ENCODE data around the gene AP3B1. TPM values are rescaled to one million over a fixed set of nuclear protein-coding genes. Genes with fewer than 3 reads are reported as not detected.

AP3B1 gene
- total RNA-seq, 1 donor from 2014 or later = 60.4 TPM

DNA sequence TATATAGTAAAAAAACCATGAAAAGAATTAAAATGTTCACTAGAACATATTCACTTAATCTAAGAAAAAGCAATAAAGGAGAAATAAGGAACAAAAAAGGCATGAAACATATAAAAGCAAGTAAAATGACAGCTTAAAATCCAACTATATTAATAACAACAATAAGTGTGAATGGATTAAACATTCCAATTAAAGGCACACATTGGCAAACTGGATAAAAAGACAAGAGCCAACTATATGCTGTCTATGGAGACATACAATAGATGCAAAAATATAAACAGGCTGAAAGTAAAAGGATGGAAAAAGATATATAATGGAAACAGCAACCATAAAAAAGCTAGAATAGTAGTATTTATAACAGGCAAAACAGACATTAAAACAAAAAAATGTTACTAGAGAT lies 70.1 kb downstream of the AP3B1 start:
- no peak for DNase-seq (ENCODE audit: low spot score)
- peaks cover 4% of the 10 kb centered on the region for H3K4me1 Mint-ChIP-seq (ENCODE audit: low read depth)
- no peak overlapping the region for H3K4me3 Mint-ChIP-seq (ENCODE audit: unreplicated experiment)
- H3K9me3 Mint-ChIP-seq (ENCODE audit: low read depth) = peaks cover 18% of the 10 kb centered on the region
- TF ChIP-seq, protein P1, sequence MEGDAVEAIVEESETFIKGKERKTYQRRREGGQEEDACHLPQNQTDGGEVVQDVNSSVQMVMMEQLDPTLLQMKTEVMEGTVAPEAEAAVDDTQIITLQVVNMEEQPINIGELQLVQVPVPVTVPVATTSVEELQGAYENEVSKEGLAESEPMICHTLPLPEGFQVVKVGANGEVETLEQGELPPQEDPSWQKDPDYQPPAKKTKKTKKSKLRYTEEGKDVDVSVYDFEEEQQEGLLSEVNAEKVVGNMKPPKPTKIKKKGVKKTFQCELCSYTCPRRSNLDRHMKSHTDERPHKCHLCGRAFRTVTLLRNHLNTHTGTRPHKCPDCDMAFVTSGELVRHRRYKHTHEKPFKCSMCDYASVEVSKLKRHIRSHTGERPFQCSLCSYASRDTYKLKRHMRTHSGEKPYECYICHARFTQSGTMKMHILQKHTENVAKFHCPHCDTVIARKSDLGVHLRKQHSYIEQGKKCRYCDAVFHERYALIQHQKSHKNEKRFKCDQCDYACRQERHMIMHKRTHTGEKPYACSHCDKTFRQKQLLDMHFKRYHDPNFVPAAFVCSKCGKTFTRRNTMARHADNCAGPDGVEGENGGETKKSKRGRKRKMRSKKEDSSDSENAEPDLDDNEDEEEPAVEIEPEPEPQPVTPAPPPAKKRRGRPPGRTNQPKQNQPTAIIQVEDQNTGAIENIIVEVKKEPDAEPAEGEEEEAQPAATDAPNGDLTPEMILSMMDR (IDR thresholded peaks at IDR 0.05) = no peak
- H3K36me3 Mint-ChIP-seq (ENCODE audit: low read depth) = peaks cover 31% of the 10 kb centered on the region
- no peak overlapping the region for H3K27ac Mint-ChIP-seq (ENCODE audit: unreplicated experiment)
- no peaks in the 10 kb centered on the region for H3K27me3 Mint-ChIP-seq (ENCODE audit: low read depth)

DNA sequence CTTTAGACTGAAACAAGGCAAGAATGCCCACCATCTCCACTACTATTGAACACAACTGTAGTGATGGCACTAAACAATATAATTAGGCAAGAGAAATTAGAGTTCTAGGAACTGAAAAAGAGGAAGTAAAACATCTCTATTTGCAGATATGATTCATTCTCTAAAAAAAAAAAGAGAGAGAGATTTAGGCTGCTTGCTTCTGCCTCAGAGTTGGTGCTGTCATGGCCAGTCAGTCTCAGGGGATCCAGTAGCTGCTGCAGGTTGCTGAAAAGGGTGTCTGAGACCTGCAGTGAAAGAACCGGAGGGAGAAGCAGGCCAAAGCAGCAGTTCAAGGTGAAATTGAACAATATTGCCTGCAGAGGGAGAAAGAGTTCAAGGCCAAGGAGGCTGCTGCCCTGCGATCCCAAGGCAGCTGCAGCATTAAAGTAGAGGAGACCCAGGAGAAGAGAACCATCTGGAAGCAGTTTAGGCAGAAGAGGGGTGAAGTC lies 72.5 kb downstream of the AP3B1 start:
- DNase-seq (ENCODE audit: low spot score) = no peak
- peaks cover 18% of the 10 kb centered on the region for H3K9me3 Mint-ChIP-seq (ENCODE audit: low read depth)
- no peak overlapping the region for H3K4me3 Mint-ChIP-seq (ENCODE audit: unreplicated experiment)
- H3K36me3 Mint-ChIP-seq (ENCODE audit: low read depth) = peaks cover 31% of the 10 kb centered on the region
- no peak overlapping the region for H3K27ac Mint-ChIP-seq (ENCODE audit: unreplicated experiment)
- no peaks in the 10 kb centered on the region for H3K27me3 Mint-ChIP-seq (ENCODE audit: low read depth)
- no peaks in the 10 kb centered on the region for H3K4me1 Mint-ChIP-seq (ENCODE audit: low read depth)
- TF ChIP-seq, protein P1 (IDR thresholded peaks at IDR 0.05) = peak; percentile 8

DNA sequence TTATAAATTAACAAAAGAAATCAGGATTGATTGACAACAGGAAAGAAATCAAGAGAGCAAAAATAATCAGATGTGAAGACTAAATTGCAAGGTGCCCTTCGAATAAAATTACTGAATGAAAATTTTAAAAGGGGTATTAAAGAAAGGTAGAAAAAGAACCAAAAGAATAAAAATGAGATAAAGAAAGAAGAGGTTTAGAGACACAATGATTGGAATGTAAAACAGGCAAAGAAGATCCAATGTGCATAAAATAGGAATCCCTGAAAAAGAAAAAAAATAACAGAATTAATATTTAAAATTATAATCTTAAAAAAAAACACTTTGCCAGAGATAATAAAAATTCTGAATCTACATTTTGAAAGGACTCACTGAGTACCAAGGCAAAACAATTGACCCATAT lies 73.0 kb downstream of the AP3B1 start:
- TF ChIP-seq, protein P1 (IDR thresholded peaks at IDR 0.05) = no peak
- Mint-ChIP-seq H3K27ac (ENCODE audit: unreplicated experiment) (no peak overlapping the region), H3K4me3 (ENCODE audit: unreplicated experiment) (no peak overlapping the region), H3K36me3 (ENCODE audit: low read depth) (peaks cover 31% of the 10 kb centered on the region), H3K4me1 (ENCODE audit: low read depth) (no peaks in the 10 kb centered on the region), H3K27me3 (ENCODE audit: low read depth) (no peaks in the 10 kb centered on the region), H3K9me3 (ENCODE audit: low read depth) (peaks cover 18% of the 10 kb centered on the region)
- no peak for DNase-seq (ENCODE audit: low spot score)

DNA sequence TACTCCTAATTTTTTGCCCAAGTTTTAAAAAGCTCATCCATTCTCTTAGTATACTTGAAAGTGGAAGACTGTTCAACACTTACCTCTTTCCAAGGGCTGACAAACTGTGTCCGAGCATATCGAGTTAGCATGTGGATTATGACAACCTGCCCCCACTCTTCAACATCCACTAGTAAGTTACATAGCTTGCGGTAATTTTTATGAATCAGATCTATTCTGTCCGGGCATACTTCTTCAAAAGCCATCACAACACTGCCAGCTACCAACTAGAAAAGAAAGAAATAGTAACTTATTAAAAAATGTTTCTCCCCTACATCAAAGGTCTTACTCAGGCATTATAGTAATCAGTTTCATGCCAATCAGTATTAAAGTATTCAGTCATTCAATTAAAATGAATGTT lies 78.5 kb downstream of the AP3B1 start:
- TF ChIP-seq, protein P1 (IDR thresholded peaks at IDR 0.05) = no peak
- no peaks in the 10 kb centered on the region for H3K27me3 Mint-ChIP-seq (ENCODE audit: low read depth)
- H3K4me1 Mint-ChIP-seq (ENCODE audit: low read depth) = no peaks in the 10 kb centered on the region
- peaks cover 17% of the 10 kb centered on the region for H3K36me3 Mint-ChIP-seq (ENCODE audit: low read depth)
- peaks cover 3% of the 10 kb centered on the region for H3K9me3 Mint-ChIP-seq (ENCODE audit: low read depth)
- no peak for DNase-seq (ENCODE audit: low spot score)
- H3K27ac Mint-ChIP-seq (ENCODE audit: unreplicated experiment) = no peak overlapping the region
- H3K4me3 Mint-ChIP-seq (ENCODE audit: unreplicated experiment) = no peak overlapping the region

DNA sequence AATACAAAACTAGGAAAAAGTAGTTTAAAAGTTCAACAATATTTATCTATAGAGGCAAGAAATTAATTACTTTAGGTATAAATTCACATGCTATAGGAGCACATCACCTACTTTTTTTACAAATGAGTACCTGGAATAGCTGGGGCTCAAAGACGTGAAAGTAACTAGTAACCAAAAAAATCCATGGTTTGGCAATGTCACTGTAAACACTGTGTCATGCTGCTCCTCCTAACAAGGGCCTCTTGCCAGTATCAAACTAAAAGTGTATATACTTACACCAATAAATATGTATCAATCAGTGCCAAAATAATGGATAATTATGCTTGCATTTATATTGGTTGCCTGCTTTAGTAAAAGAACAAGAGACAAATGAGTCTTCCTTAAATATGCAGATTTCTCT lies 78.9 kb downstream of the AP3B1 start:
- no peak overlapping the region for H3K27ac Mint-ChIP-seq (ENCODE audit: unreplicated experiment)
- no peak for DNase-seq (ENCODE audit: low spot score)
- H3K27me3 Mint-ChIP-seq (ENCODE audit: low read depth) = no peaks in the 10 kb centered on the region
- peaks cover 13% of the 10 kb centered on the region for H3K36me3 Mint-ChIP-seq (ENCODE audit: low read depth)
- H3K4me1 Mint-ChIP-seq (ENCODE audit: low read depth) = no peaks in the 10 kb centered on the region
- H3K4me3 Mint-ChIP-seq (ENCODE audit: unreplicated experiment) = no peak overlapping the region
- TF ChIP-seq, protein P1 (IDR thresholded peaks at IDR 0.05) = no peak
- peaks cover 2% of the 10 kb centered on the region for H3K9me3 Mint-ChIP-seq (ENCODE audit: low read depth)
